Activated gamma-delta T cell treated with anti-CD3 and anti-CD28 coated beads, Interleukin-2, amount 50 U/mL, for 16 hours (primary cell): ENCODE results near the gene ABCA4.
"Not testable (repeated sequence)": the region's sequence is repeated elsewhere in the genome, so short reads cannot be mapped to it uniquely, and the experiment has no call there.

Experiments
- DNase-seq: peaks from one replicate; pipeline ENCODE4 v3.0.0-alpha.2; 2020; ENCODE audit warnings: low read depth

Gene ABCA4

DNA sequence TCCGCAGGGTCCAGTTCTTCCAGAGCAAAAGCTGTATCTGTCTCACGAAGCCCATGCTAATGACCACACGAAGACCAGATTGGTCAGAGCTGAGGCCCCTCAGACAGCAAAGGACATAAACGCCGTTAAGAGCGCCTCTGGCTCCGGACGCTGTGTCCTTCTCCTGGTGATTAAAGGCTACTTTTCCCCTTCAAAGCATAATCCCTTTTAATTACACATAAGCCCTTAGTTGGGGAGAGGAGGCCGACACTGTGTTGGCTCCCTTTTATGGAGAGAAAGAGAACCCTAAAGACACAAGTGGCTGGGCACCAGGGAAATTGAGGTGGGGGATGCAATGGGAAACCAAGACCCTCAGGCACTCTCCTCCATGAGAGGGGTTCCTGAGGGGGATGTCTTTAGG, at the start of gene ABCA4:
ABCA4 (minus strand) TSS at position 158 of the 400 bp plus-strand sequence; CDS start at position 55, 103 bp downstream.
- no peak for DNase-seq

- DNase-seq = no peak
These were observed 48.2 kb upstream of the ABCA4 start for GRCh38 chr1:94169126-94169525.

GRCh38 chr1:94165843-94166242, 44.9 kb upstream of the ABCA4 start:
- no peak for DNase-seq

DNA sequence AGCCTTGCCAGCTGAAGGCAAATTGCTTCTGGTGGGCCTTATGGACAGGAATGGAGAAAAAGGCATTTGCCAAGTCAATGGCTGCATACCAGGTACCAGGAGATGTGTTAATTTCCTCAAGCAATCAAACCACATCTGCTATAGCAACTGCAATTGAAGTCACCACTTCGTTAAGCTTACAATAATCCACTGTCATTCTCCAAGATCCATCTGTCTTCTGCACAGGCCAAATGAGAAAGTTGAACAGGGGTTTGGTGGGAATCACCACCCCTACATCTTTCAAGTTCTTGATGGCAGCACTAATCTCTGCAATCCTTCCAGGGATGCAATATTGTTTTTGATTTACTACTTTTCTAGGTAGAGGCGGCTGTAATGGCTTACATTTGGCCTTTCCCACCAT, 43.9 kb upstream of the ABCA4 start:
- not testable (repeated sequence) for DNase-seq

- DNase-seq = not testable (repeated sequence)
These were observed 43.2 kb upstream of the ABCA4 start for GRCh38 chr1:94164121-94164520.

DNA sequence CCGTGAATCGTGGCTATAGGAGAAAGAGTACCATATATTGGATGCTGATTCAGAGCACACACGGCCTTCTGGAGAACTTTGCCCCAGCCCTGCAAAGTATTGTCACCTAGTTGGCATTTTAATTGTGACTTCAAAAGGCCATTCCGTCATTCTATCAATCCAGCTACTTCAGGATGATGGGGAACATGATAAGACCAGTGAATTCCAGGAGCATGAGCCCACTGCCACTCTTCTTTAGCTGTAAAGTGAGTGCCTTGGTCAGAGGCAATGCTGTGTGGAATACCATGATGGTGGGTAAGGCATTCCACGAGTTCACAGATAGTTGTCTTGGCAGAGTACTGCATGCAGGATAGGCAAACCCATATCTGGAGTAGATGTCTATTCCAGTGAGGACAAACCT, 42.3 kb upstream of the ABCA4 start:
- not testable (repeated sequence) for DNase-seq

- no peak for DNase-seq
These were observed 39.9 kb upstream of the ABCA4 start for GRCh38 chr1:94160811-94161210.

GRCh38 chr1:94156096-94156625, 35.2 kb upstream of the ABCA4 start:
- no peak for DNase-seq

- no peak for DNase-seq
These were observed 34.0 kb upstream of the ABCA4 start for GRCh38 chr1:94154989-94155388.

DNA sequence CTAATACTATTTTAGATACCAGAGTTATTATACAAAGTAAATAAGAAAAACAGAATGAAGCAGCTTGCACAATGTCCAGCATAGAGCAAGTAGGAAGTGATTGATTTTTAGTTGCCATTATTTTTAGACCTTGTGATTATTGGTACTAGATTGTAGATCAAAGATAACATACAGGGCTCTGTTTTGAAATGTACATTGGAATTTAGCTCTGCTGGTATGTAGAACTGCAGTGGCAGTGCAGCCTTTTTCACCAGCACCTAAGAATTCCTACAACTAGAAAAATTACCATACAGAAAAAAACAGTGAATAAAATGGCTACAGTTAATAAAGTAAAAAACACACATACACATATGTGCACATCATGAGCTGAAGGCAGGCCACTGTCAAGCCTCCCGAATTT, 32.2 kb upstream of the ABCA4 start:
- no peak for DNase-seq

DNA sequence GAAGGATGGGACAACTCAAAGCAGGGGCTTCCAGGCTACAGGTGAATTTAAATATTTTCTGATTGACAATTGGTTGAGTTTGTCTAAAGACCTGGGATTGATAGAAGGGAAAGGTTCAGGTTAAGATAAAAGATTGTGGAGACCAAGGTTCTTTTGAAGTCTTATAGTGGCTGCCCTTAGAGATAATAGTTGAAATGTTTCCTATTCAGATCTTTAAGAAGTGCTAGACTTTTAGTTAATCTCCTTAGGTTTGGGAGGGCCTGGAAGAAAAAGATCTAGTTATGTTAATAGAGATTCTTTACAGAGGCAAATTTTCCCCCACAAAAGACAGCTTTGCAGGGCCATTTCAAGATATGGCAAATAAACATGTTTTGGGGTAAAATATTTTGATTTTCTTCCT, 28.2 kb upstream of the ABCA4 start:
- DNase-seq = not testable (repeated sequence)

DNA sequence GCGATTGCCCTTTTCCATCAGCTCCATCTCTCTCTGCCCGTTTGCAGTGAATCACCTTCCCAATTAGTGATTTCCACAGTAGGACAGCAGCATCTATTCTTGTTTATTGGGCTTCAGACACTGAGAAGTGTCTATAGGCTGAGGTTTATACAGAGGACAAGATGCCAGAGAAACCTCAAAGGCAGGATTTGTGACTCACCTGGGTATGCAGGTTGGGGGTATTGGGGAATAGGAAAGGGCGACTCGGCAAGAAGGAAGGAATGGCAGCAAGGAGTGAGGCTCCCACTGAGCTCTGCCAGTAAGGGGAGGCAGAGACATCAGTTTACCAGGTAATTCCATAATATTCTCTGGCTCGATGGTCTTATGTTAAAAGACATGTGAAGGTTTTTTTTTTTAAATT, 25.3 kb upstream of the ABCA4 start:
- DNase-seq = no peak

DNA sequence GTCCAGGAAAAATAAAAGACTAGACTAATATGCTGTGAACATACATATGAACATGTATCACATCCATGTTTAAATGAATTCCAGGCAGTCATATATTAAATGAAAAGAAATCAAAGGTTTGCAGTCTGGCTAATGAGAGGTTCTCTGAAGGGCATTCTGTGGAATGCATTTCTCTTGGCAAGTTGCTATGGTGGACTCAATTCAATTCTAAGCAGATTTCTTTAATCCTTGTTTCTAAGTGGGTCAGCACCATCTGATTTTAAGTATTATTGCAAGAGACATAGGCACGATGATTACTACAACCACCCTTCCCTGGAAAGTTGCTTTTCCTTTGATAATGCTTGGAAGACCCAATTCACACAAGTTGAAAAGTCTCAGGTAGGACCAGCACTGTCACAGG, 23.9 kb upstream of the ABCA4 start:
- no peak for DNase-seq

DNA sequence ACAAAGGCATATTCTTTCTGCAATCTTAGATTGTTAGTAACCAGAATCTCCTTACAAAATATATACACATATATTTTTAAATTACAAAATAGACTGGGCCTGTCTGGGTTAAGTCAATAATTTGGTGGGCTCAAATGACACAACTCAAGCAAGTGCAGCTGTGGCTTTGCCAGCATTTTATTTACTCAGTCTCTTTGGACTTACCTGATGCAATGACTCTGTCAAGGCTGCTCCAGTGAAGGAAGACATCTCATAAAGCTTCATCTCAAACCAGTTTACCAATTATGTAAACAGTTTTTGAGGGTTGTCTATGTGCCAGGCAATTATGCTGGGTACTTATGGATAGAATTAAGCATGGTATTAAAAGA, 22.8 kb upstream of the ABCA4 start:
- DNase-seq = no peak

DNA sequence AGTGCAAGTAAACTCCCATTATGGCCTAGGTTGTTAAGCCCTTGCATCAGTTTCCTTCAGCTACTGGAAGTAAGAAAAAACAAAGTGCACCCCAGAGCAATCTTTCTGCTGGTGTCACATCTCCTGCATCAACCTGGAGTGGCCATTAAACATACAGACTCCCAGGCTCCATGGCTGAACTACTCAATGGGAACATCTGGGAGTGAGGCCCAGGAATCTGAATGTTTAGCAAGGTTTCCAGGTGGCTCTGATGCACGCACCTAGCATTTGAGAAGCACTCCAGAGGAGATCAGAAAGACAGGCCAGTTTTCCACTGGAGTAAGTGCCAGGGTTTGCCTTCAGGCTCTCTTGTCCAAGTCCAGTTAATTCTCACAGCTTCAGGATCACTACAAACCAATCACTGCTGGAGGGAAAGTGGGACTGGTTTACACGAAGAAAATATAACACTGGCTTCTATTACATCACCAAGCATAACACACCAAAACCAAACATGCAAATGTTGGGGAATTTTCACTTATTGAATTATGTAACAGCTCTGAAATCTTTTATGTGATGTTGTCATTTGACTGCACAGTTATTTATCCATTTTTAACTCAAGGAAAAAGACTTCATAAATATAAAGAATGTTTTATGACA, 22.3 kb upstream of the ABCA4 start:
- DNase-seq = no peak

DNA sequence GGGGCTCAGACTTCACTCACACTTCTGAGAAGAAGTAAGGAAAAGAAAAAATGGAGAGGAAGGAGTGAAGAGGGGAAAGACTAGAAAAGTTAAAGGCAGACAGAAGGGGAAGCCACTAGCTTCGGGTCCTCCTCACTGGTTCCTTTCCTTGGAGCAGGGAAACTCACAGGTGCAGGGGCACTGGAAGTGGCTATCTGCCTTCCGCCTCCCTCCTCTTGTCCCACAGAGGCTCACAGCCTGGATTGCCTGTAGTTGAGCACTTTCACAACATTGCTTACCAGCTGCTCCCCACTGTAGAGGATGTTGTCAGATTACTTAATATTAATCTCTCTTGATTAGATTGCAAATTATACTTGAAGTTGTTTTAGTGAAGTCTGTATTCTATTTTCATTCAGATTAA, 21.6 kb upstream of the ABCA4 start:
- no peak for DNase-seq

DNA sequence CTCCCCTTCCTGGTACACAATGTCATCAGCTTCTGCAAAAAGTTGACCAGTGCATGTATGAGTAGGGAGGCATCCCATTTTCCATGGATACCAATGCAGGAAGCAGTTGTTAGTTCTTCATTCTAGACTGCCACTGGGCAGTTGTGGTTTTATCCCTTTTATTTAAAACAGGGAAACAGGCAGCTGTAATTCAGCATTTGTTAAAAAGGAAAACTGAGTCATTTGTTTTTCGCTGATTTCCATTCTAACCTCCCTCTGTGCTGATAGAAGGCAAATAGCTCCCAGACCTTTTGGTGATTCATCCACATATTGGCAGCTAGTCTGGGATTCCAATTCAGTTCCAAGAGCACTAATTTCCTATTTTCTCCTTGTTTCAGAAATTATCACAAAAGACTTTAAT, 21.1 kb upstream of the ABCA4 start:
- no peak for DNase-seq

DNA sequence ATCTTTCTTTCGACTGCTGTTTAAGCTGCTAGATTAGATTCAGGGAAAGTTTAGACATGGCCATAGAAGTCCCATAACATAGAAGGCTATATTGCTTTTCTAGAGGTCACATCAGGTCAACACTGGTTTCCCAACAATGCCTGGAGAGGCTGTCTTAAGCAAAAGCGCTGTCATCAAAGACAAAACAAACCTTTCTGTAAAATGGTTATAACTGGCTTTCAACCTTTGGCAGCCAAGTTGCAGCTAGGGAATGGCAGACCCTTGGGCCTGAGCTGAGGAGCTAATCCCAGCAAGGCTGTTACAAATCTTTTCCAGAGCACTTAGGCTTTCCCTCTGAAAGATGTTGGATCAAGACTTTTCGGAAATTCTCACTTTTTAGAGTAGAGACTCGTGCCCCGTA, 11.2 kb upstream of the ABCA4 start:
- DNase-seq = no peak

DNA sequence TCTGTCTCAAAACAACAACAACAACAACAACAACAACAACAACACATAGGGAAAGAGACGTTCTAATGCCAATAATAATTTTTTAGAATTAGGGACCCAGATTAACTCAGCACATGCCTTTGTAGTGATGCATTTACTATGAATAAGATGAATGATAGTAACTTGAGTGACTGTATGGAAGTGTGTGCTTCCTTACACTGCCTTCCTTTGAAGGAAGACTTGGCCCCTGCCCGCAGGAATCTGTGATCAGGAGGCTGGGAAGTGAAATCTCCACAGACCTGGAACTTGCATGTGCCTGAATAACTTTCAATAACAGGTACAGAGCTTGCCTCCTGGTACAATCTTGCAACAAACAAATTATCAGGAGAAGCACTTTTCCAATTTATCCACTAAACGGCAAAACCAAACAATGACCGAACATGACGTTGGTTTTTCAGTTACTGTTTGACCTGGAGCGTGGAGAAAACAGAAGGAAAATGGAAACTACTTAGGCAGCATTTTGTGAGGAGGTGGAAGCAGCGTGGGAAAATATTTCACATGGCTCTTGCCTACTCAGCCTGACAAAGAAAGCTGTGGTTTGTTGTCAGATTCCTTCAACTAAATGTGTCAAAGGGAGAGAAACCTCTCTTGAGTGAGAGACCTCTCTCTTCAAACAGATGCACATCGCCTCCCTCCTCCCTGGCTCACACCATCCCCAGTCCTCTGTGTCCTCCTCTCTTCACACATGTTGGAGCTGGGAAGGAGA, 10.1 kb upstream of the ABCA4 start:
- no peak for DNase-seq

GRCh38 chr1:94126651-94127050, 5.7 kb upstream of the ABCA4 start:
- no peak for DNase-seq

DNA sequence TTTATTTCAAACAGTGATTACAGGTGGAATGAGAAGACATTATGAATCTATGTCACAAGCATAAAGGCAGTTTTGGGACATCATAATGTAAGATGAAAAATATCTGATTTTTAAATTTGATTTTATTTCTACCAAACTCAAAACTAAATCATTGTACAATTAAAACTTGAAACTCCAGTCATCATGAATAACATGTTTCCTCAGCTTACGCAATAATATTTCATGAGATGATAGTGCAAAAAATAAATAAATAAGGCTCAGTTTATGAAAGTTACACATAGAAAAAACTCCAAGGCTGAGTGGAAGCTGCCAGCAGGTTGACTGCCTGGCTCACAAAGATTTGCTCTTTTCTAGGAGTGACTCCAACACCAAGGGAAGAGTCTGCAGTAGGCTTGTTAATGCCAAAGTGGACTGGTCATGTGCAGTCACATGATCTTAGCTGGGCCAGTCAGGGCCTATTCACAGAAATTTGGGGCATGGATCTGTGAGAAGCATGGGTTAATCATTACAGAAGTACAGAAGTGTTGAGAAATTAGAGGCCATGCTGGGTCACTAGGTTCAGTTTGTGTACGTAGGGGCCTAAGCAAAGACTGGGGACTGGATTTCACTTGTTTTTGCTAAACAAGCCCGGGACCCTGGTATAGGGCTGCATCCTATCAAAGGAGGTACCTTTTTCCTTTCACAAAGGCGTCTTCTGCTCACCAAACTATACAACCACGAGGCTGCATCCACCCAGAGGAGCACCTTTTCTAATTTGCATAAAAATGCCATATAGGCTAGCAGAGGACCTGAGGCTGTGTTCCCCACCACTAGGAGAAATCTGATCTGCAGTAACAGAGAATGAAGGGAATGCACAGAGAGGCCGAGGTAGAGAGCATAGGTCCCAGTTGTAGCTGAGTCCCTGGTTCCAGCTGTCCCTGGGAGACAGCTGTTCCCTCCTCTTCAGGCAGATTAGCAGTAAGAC, 4.9 kb upstream of the ABCA4 start:
- DNase-seq = no peak

DNA sequence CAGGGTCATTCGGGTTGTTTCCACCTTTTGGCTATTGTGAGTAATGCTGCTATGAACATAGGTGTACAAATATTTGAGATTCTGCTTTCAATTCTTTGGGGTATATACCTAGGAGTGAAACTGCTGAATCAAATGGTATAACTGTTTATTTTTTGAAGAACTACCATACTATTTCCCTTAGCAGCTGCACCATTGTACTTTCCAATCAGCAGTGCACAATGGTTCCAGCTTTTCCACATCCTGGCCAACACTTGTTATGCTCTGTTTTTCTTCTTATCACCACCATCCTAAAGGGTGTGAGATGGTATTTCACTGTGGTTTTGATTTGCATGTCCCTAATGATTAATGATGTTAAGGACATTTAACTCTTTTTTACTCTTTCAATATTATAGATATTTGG, 3.6 kb upstream of the ABCA4 start:
- no peak for DNase-seq
